Activated naive CD4-positive, alpha-beta T cell treated with anti-CD3 and anti-CD28 coated beads for 36 hours (primary cell): Measurements from ENCODE around the gene BMI1. TPM values are rescaled to one million over a fixed set of nuclear protein-coding genes. Genes with fewer than 3 reads are reported as not detected.

ENCODE experiments used
- CTCF ChIA-PET: fragments of 350-600 bp; sonication (Branson Sonifier 250); formaldehyde crosslinking; loops from one replicate; lab custom pipeline; 2021; ENCODE audit warnings: antibody characterized with exemption; lab: Charles Lee
- DNase-seq: peaks from one replicate; pipeline ENCODE4 v3.0.0-alpha.2; 2020
- H3K27ac Mint-ChIP-seq: one replicate; pipeline ENCODE4 v1.8.0; 2021; ENCODE audit warnings: mild to moderate bottlenecking, mixed read lengths
- H3K27me3 Mint-ChIP-seq: one replicate; pipeline ENCODE4 v1.8.0; 2021; ENCODE audit warnings: low read depth, mixed read lengths
- H3K36me3 Mint-ChIP-seq: one replicate; pipeline ENCODE4 v1.8.0; 2021; ENCODE audit warnings: low read depth, mixed read lengths
- H3K4me1 Mint-ChIP-seq: one replicate; pipeline ENCODE4 v1.8.0; 2021; ENCODE audit warnings: low read depth, mixed read lengths
- H3K4me3 Mint-ChIP-seq: one replicate; pipeline ENCODE4 v1.8.0; 2021; ENCODE audit warnings: mild to moderate bottlenecking, moderate library complexity, mixed read lengths
- H3K9me3 Mint-ChIP-seq: one replicate; pipeline ENCODE4 v1.8.0; 2021; ENCODE audit warnings: mixed read lengths
- intact Hi-C: fragments of 100-400 bp; cut with micrococcal nuclease; formaldehyde crosslinking; loops from one replicate; pipeline ENCODE4 v1.15.1; 2023
- total RNA-seq, 2 experiments: library from RNA; stranded (reverse); gene quantifications; one replicate each; pipeline ENCODE4 v1.2.3, GENCODE V29; 2021

BMI1 gene
- total RNA-seq, 2 experiments from 2014 or later = 28.2 to 32.1 TPM

- peaks cover 23% of the 10 kb centered on the region for H3K4me1 Mint-ChIP-seq
- no peak overlapping the region for H3K27ac Mint-ChIP-seq
- CTCF ChIA-PET = no interaction called here
- no peaks in the 10 kb centered on the region for H3K9me3 Mint-ChIP-seq
- peaks cover 2% of the 10 kb centered on the region for H3K27me3 Mint-ChIP-seq
- intact Hi-C loops = loop anchor here (5.0 kb wide), 1 partner anchor 73 kb away; no protein-coding TSS in a partner anchor
- no peak for DNase-seq
- H3K36me3 Mint-ChIP-seq = no peaks in the 10 kb centered on the region
- no peak overlapping the region for H3K4me3 Mint-ChIP-seq
Observed at GRCh38 chr10:22364407-22365140, 43.7 kb downstream of the BMI1 start.

GRCh38 chr10:22365233-22365632, 44.3 kb downstream of the BMI1 start:
- Mint-ChIP-seq H3K27ac (no peak overlapping the region), H3K4me1 (peaks cover 26% of the 10 kb centered on the region), H3K27me3 (peaks cover 2% of the 10 kb centered on the region), H3K9me3 (no peaks in the 10 kb centered on the region), H3K36me3 (no peaks in the 10 kb centered on the region), H3K4me3 (no peak overlapping the region)
- intact Hi-C loops = loop anchor here (5.0 kb wide), 1 partner anchor 72 kb away; no protein-coding TSS in a partner anchor
- no peak for DNase-seq
- CTCF ChIA-PET = no interaction called here

- Mint-ChIP-seq H3K36me3 (no peaks in the 10 kb centered on the region), H3K4me1 (peaks cover 27% of the 10 kb centered on the region), H3K9me3 (no peaks in the 10 kb centered on the region), H3K4me3 (no peak overlapping the region), H3K27me3 (peaks cover 2% of the 10 kb centered on the region), H3K27ac (no peak overlapping the region)
- DNase-seq = no peak
- intact Hi-C loops = loop anchor here (2.0 to 5.0 kb wide), 2 partner anchors 57 to 71 kb away; no protein-coding TSS in a partner anchor
- CTCF ChIA-PET = interaction anchor here (0.6 to 1.0 kb wide), 2 partner anchors 122 to 372 kb away, joined by 3 read pairs; no protein-coding TSS in a partner anchor
Observed at GRCh38 chr10:22365644-22366434, 44.9 kb downstream of the BMI1 start.

GRCh38 chr10:22366435-22366703, 45.5 kb downstream of the BMI1 start:
- CTCF ChIA-PET = interaction anchor here (0.6 to 1.0 kb wide), 3 partner anchors 76 to 372 kb away, joined by 3 read pairs; no protein-coding TSS in a partner anchor
- H3K27me3 Mint-ChIP-seq = peaks cover 2% of the 10 kb centered on the region
- no peak for DNase-seq
- peaks cover 27% of the 10 kb centered on the region for H3K4me1 Mint-ChIP-seq
- H3K36me3 Mint-ChIP-seq = no peaks in the 10 kb centered on the region
- intact Hi-C loops = loop anchor here (2.0 to 5.0 kb wide), 2 partner anchors 58 to 71 kb away; no protein-coding TSS in a partner anchor
- H3K9me3 Mint-ChIP-seq = no peaks in the 10 kb centered on the region
- H3K27ac Mint-ChIP-seq = no peak overlapping the region
- no peak overlapping the region for H3K4me3 Mint-ChIP-seq

- DNase-seq = no peak
- intact Hi-C loops = loop anchor here (2.0 to 5.0 kb wide), 2 partner anchors 58 to 71 kb away; no protein-coding TSS in a partner anchor
- H3K27me3 Mint-ChIP-seq = peaks cover 2% of the 10 kb centered on the region
- CTCF ChIA-PET = interaction anchor here (0.6 to 1.0 kb wide), 3 partner anchors 76 to 373 kb away, joined by 3 read pairs; no protein-coding TSS in a partner anchor
- H3K9me3 Mint-ChIP-seq = no peaks in the 10 kb centered on the region
- no peaks in the 10 kb centered on the region for H3K36me3 Mint-ChIP-seq
- peaks cover 27% of the 10 kb centered on the region for H3K4me1 Mint-ChIP-seq
- H3K4me3 Mint-ChIP-seq = no peak overlapping the region
- no peak overlapping the region for H3K27ac Mint-ChIP-seq
Observed at GRCh38 chr10:22366771-22367170, 45.9 kb downstream of the BMI1 start.

- Mint-ChIP-seq H3K4me1 (peaks cover 27% of the 10 kb centered on the region), H3K9me3 (no peaks in the 10 kb centered on the region), H3K27me3 (peaks cover 2% of the 10 kb centered on the region), H3K27ac (no peak overlapping the region), H3K36me3 (no peaks in the 10 kb centered on the region), H3K4me3 (no peak overlapping the region)
- intact Hi-C loops = loop anchor here (2.0 to 5.0 kb wide), 2 partner anchors 59 to 70 kb away; no protein-coding TSS in a partner anchor
- CTCF ChIA-PET = no interaction called here
- no peak for DNase-seq
Observed at GRCh38 chr10:22367471-22367870, 46.6 kb downstream of the BMI1 start.

GRCh38 chr10:22368402-22368801, 47.5 kb downstream of the BMI1 start:
- intact Hi-C loops = loop anchor here (5.0 kb wide), 1 partner anchor 69 kb away; no protein-coding TSS in a partner anchor
- Mint-ChIP-seq H3K36me3 (no peaks in the 10 kb centered on the region), H3K27me3 (peaks cover 2% of the 10 kb centered on the region), H3K9me3 (no peaks in the 10 kb centered on the region), H3K27ac (no peak overlapping the region), H3K4me1 (peaks cover 27% of the 10 kb centered on the region), H3K4me3 (no peak overlapping the region)
- CTCF ChIA-PET = no interaction called here
- no peak for DNase-seq

- no peak overlapping the region for H3K27ac Mint-ChIP-seq
- peaks cover 27% of the 10 kb centered on the region for H3K4me1 Mint-ChIP-seq
- no peaks in the 10 kb centered on the region for H3K36me3 Mint-ChIP-seq
- H3K9me3 Mint-ChIP-seq = no peaks in the 10 kb centered on the region
- DNase-seq = no peak
- intact Hi-C loops = loop anchor here (5.0 kb wide), 1 partner anchor 68 kb away; no protein-coding TSS in a partner anchor
- no peak overlapping the region for H3K4me3 Mint-ChIP-seq
- CTCF ChIA-PET = no interaction called here
- H3K27me3 Mint-ChIP-seq = peaks cover 2% of the 10 kb centered on the region
Observed at GRCh38 chr10:22368981-22369380, 48.1 kb downstream of the BMI1 start.

GRCh38 chr10:22369434-22370072, 48.7 kb downstream of the BMI1 start:
- Mint-ChIP-seq H3K9me3 (no peaks in the 10 kb centered on the region), H3K4me3 (no peak overlapping the region), H3K27ac (no peak overlapping the region), H3K4me1 (peaks cover 27% of the 10 kb centered on the region), H3K27me3 (peaks cover 2% of the 10 kb centered on the region), H3K36me3 (no peaks in the 10 kb centered on the region)
- DNase-seq = no peak
- CTCF ChIA-PET = interaction anchor here (0.6 kb wide), 1 partner anchor 40 kb away, joined by 3 read pairs; no protein-coding TSS in a partner anchor
- intact Hi-C loops = loop anchor here (1.0 to 5.0 kb wide), 2 partner anchors 10 to 68 kb away; no protein-coding TSS in a partner anchor

- no peak for DNase-seq
- Mint-ChIP-seq H3K27ac (no peak overlapping the region), H3K4me3 (no peak overlapping the region), H3K4me1 (peaks cover 26% of the 10 kb centered on the region), H3K36me3 (no peaks in the 10 kb centered on the region), H3K27me3 (no peaks in the 10 kb centered on the region), H3K9me3 (no peaks in the 10 kb centered on the region)
- CTCF ChIA-PET = interaction anchor here (0.6 to 0.9 kb wide), 2 partner anchors 15 to 39 kb away, joined by 3 read pairs; no protein-coding TSS in a partner anchor
- intact Hi-C loops = loop anchor here (1.0 kb wide), 1 partner anchor 9 kb away; no protein-coding TSS in a partner anchor
Observed at GRCh38 chr10:22370320-22370719, 49.4 kb downstream of the BMI1 start.

- no peak overlapping the region for H3K27ac Mint-ChIP-seq
- H3K4me3 Mint-ChIP-seq = no peak overlapping the region
- no peaks in the 10 kb centered on the region for H3K36me3 Mint-ChIP-seq
- peaks cover 14% of the 10 kb centered on the region for H3K4me1 Mint-ChIP-seq
- intact Hi-C loops = no loop called here
- DNase-seq = no peak
- H3K27me3 Mint-ChIP-seq = no peaks in the 10 kb centered on the region
- no peaks in the 10 kb centered on the region for H3K9me3 Mint-ChIP-seq
- CTCF ChIA-PET = no interaction called here
Observed at GRCh38 chr10:22372298-22372697, 51.4 kb downstream of the BMI1 start.

- Mint-ChIP-seq H3K9me3 (no peaks in the 10 kb centered on the region), H3K4me3 (no peak overlapping the region), H3K27me3 (no peaks in the 10 kb centered on the region), H3K4me1 (peaks cover 10% of the 10 kb centered on the region), H3K36me3 (no peaks in the 10 kb centered on the region), H3K27ac (no peak overlapping the region)
- intact Hi-C loops = no loop called here
- no peak for DNase-seq
- CTCF ChIA-PET = no interaction called here
Observed at GRCh38 chr10:22372917-22373316, 52.0 kb downstream of the BMI1 start.
